DMS114 treated with DMSO at 0.1 percent for 48 hours (cell line): ENCODE data around the gene KLF13.
"Not testable (repeated sequence)": the region's sequence is repeated elsewhere in the genome, so short reads cannot be mapped to it uniquely, and the experiment has no call there.

Experiments
- DNase-seq: peaks from one replicate; lab custom pipeline; 2025; ENCODE audit not compliant: unreplicated experiment; lab: John Stamatoyannopoulos, UW

KLF13 gene

DNA sequence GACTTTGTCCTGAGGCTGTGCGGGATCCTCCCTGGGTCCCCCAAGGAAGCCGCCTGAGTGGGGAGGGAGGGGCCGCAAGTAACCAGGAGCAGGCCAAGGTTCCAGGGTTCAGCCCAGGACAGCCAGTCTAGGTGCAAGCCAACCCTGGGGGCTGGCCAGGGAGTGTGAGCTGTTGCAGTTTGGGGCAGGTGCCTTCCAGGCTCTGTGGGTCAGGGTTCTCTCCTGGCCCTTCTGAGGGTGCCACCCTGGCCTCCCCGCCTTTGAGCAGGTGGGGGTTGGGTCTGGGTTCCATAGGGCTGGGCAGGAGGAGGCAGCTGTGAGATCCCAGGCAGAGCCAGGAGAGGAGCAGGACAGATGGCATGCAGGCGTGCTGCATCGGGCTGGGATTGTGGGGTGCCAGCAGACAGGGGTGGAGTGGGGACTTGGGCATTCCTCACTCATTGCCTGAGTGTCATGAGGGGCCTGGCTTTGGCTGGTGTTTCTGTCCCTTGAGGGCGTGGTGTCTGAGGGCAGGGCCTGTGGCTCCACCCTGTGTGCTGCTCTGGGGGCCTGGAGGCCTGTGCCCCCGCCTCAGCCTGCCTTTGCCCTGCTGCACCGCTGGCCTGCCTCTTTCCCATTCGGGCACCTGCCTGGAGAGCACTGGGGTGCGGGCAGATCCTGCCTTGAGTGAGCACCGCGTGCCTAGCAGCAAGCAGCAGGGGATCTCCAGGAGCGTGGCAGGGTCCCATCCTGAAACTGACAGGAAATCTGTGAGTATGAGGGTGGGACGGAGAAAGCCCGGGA, 18.4 kb downstream of the KLF13 start:
- no peak for DNase-seq

GRCh38 chr15:31345606-31346366, 19.2 kb downstream of the KLF13 start:
- DNase-seq, result no peak

DNA sequence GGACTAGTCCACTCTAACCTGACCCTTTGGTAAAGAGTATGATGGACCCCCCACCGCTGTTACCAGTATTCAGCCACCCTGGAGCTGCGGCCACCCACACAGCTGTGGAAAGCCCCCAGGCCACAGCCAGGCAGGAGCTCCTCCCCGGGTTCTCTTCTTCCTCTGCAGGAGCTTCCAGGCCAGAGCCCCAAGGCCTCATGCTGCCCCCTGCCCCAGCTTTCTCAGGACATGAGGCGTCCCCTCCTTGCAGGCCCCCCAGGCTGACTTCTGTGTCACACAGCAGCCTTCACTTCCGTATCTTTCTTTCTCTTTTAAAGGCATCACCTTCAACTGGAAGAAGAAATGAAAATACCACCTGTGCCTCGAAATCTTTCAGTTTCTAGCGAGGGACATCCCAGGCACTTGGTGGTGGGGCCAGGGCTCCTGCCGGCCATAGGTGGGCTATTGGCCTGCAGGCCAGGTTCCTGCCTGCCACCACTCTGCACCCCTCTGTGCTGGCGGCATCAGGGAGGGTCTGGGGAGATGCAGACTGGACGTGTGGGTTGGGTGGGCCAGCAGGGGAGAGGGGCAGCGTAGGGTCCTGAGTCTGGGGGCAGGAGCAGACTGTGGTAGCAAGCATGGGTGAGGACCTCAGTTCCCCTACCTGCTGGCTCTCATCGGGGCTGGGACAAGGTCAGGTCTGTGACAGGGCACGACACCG, 19.9 kb downstream of the KLF13 start:
- no peak for DNase-seq

GRCh38 chr15:31347067-31347975, 20.7 kb downstream of the KLF13 start:
- no peak for DNase-seq

DNA sequence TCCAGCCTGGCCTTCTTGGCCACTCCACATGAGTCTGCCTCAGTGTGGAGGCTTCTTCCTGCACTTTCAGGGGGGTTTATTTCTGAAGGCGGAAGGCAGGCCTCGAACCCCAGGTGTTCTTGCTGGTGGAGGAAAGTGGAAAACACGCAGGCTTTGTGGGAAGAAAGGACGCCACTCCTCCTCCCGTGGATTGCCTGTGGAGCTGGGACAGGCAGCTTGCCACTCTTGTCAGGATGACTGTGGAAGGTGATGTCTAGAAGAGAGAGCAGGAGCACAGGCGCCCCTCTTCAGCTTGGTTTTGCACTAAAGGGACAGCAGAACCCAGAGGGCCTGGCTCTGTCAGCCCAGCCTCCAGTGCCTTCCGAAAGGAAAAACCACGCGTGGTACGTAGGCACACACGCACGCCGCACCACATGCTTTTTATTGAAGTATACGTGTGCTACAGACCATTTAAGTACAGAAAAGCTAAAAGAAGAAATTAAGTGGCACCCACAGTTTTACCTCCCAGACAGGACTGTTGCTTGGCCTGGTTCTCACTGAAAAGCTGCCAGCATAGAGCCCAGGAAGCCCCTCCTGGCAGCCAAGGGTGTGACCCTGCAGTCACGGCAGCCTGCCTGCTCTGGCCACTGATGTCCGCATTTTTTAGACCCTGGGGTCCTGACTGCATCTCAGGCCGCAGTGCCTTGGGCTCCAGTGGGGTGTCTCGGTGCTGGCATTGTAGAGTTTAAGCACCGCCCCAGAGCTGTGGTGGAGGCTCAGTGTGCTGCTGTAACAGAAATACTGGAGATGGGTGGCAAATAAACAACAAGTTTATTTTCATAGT, 21.6 kb downstream of the KLF13 start:
- DNase-seq, result no peak

- DNase-seq, result no peak
Observed at GRCh38 chr15:31349233-31350141, 22.9 kb downstream of the KLF13 start.

DNA sequence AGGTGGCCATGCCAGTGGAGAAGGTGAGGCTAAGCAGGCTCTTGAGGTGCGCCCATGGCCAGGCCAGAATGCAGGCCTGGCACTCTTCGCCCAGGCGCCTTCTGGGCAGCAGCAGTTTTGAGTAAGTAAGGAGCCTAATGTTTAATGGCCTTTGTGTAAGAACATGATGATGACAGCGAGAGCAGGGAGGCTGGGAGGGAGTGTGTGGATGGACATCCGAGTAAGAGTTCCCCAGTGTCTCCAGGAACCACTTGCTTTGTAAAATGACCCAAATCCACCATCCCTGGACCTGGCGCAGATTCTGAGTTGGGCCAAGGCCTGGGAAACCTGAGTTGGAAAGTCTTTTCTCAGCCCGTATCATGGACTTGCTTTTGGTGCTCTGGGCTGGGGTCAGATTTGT, 24.1 kb downstream of the KLF13 start:
- no peak for DNase-seq

DNA sequence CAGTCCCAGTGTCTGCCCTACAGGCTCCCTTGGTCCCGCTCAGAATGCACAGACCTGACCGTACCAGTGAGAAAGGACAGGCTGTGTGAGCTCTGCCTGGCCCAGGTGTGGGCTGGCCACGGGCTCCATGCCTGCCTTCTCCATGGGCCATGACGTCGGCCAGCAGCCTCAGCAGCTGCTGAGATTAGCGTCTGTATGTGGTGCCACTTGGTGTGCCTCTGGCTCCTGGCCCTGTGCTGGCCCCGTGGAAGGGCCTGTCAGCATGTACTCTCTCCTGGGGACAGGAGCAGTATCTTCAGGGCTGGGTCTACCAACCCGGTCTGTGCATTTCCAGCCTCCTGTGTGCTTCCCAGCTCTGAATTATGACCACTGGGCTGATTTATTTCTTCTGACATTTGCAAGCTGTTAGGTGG, 25.7 kb downstream of the KLF13 start:
- DNase-seq, result no peak

- no peak for DNase-seq
Observed at GRCh38 chr15:31352911-31353811, 26.5 kb downstream of the KLF13 start.

DNA sequence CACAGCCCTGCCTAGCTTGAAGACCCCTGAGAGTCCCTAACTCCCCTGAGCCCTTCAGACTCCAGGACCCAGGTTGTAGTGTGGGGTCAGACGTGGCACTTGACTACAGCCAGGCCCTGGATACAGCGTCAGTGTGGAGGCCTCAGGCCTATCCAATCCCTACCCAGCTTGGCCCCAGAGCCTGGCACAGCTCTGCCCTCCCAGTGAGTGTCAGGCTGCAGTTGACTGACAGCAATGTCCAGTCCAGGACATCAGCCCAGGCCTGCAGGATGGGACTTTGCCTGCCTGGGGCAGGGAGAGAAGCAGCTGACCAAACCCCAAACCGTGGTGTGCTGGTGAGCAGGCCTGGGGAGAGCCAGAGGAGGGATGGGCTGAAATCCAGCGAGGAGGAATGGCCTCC, 27.3 kb downstream of the KLF13 start:
- DNase-seq, result no peak

- DNase-seq, result not testable (repeated sequence)
Observed at GRCh38 chr15:31356097-31356496, 29.5 kb downstream of the KLF13 start.

DNA sequence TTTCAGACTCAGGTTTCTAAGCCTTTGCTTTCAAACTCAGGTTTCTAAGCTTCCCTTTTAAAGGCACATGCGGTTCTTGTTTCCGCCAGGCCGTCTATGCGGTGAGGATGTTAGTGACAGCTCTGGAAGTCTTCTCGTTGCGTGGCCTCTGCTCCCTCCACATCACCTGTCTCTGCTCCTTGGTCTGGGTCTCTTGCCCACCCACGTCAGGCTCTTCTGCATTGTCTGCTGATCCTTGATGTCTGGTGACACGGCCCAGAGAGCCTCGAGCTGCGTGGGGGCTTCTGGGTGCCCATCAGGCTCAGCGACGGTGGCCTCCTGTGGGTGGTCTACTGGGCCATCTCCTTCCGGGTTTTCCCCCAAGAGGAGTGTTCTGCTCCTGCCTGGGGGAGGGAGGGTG, 30.5 kb downstream of the KLF13 start:
- DNase-seq, result no peak

- no peak for DNase-seq
Observed at GRCh38 chr15:31358163-31358562, 31.5 kb downstream of the KLF13 start.

GRCh38 chr15:31358957-31359701, 32.5 kb downstream of the KLF13 start:
- no peak for DNase-seq

DNA sequence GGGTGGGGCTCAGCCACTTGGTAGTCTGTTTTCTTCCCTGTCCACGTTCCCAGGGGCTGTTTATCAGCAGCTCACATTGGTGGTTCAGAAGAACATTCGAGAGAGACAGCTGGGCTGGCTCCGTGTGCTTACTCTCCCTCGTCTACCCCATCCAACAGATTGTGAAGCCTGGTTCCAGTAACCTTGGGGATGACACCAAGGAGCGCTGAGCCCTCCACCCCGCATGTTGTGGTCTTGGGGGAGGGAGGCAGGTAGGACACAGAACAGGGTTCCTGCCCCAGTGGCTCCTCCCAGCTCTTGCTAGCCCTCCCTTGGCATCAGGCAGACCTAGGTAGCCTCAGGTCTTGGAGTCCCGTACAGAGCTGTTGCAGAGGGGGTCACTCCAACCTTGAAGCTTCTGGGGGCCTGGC, 33.1 kb downstream of the KLF13 start:
- no peak for DNase-seq

DNA sequence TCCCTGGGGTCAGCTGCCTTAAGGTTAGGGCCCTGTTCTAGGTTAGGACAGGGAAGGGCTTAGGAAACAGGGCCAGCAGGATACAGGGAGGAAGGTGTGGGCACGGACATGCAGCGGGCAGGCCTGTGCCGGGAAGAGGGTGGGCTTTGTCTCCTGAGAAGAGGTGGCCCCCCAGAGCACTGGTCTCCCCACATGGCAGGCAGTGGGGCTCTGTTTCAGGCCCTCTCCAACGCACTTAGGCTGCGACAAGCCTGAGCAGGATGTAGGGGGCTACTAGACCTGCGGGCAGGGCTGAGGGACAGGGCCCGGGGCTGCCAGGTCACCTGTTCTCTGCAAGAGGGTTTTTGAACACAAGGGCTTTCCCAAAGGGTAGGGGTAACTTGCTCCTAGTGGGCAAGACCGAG, 33.5 kb downstream of the KLF13 start:
- no peak for DNase-seq
